Measurements from ENCODE around the gene COX5B. TPM values are rescaled to one million over a fixed set of nuclear protein-coding genes. Genes with fewer than 3 reads are reported as not detected.

The COX5B gene, protein sequence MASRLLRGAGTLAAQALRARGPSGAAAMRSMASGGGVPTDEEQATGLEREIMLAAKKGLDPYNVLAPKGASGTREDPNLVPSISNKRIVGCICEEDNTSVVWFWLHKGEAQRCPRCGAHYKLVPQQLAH
- total RNA-seq, result 299 and 311 TPM in 2 replicates

DNA sequence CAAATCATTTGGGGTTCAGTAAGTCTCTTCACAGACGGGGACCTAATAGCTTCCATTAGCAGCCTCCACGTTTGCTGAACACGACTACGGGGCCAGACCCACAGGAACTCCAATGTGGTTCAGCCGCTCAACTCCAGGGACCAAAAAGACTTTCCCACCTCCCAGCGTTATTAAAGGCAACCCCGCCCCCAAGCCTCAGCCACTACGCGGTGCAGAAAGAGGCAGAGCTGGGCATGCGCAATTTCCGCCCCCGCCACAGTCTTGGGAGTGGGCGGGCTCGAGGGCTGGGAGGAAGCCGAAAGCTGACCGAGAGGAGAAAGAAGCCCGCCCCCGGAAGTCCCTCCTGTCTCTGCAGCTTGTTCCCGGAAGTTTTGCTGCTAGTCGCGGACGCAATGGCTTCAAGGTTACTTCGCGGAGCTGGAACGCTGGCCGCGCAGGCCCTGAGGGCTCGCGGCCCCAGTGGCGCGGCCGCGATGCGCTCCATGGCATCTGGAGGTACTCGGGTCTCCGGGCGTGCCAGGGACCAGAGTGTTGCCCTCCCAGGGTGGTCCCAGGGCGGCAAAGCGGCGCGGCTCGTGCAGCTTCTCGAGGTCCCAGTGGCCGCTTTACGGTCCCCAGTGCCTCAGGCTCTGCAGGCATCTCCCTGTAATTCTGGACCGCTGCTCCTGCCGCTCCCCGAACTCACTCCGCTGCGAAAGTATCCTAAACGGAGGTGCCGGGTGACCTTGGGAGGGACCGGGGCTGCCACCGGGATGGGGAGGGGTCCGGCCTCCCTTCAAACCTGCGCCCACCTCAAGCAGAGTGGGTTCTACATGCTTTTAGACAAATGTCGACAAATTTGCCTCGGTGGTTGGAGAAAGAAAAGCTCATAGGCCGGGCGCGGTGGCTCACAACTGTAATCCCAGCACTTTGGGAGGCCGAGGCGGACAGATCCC is at the start of gene COX5B:
COX5B (plus strand) TSS at position 368 of the 935 bp plus-strand sequence; CDS start at position 393, 25 bp downstream.

DNA sequence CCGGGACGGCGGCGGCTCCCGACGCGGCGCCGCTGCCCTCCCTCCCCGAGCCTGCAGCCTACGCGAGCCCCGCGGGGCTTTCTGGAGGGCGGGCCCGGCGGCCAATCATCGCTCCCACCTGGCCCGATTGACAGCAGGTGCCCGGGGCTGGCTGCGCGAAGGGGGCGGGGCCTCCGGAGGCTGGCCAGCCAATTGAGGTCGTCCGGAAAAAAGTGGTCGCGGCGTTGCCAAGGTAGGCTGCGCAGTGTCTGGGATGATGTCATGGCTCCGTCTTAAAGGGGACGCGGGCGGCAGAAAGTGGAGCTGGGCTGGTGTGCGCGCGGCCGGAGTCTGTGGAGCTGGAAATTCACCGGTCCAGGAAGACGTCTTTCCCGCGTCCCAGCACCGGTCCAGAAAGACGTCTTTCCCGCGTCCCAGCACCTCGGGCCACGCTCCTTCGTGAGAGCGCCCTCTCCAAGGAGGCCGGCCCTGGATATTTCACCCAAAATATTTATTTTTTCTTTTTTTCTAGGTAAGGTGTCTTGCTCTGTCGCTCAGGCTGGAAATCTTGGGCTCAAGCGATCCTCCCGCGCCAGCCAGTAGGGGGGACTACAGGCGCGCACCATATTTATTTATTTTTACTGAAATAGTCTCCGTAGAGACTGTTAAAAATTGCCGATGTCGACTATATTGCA is 18.2 kb downstream of the COX5B start, which contains the start of gene ACTR1B:
ACTR1B (minus strand) TSS at position 83 of the 674 bp plus-strand sequence. CDS start 154 bp downstream, outside the sequence.

DNA sequence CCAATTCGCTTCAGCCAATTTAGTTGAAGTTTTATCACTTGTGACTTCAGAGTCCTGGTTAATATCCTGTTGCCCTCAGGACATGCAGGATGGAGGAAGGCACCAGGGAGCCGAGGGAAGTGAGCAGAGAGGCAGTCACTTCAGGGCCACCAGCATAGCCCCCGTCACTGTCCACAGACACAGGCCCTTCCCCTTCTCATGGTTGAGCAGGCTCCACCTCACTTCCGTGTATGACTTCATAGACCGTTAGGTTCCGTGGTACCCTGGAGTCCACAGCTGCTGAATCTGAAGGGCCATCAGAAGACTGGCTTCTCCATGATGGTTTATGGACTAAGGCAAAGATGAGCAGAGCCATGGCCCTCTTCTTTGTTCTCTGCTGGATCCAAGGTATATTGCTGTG is 23.6 kb downstream of the COX5B start, which contains the start of gene C2orf92:
C2orf92 (plus strand) TSS at position 266 of the 400 bp plus-strand sequence; CDS start at position 342, 76 bp downstream.

Other genes starting within 250 kb of the COX5B start
- gene ANKRD36B, start 56.2 kb upstream of the COX5B start, total RNA-seq, result 11.6 and 11.8 TPM in 2 replicates
- gene ACTR1B, start 18.0 kb downstream of the COX5B start, total RNA-seq, result 28.9 and 32.5 TPM in 2 replicates
- gene C2orf92, start 23.7 kb downstream of the COX5B start, total RNA-seq, result 0.75 and 0.93 TPM in 2 replicates
- not detected in 2 replicates for gene ZAP70, start 67.5 kb downstream of the COX5B start, total RNA-seq

All from cardiac ventricle fibroblast (primary cell).